RWPE2 (cell line): ENCODE measurements around the gene BBS9.

Source experiments
- ATAC-seq: fragments of 200-7000 bp; cut with Tn5 transposase; 3 replicates; pipeline ENCODE4 v1.9.1; 2021; ENCODE audit warnings: low read depth
- DNase-seq: peaks from one replicate; pipeline ENCODE4 v3.0.0-alpha.2; 2020; ENCODE audit warnings: low spot score
- H3K27ac ChIP-seq: fragments of 450-650 bp; 2 replicates; pipeline ENCODE4 v1.5.1; 2017; ENCODE audit warnings: mild to moderate bottlenecking; ENCODE audit not compliant: poor library complexity, severe bottlenecking
- H3K27me3 ChIP-seq: fragments of 250-450 bp; sonication (Bioruptor Pico); 2 replicates; pipeline ENCODE4 v1.5.1; 2021; ENCODE audit warnings: mild to moderate bottlenecking, moderate library complexity; ENCODE audit not compliant: insufficient read depth, poor library complexity, severe bottlenecking
- H3K36me3 ChIP-seq: fragments of 250-450 bp; sonication (Bioruptor Pico); 2 replicates; pipeline ENCODE4 v1.5.1; 2020; ENCODE audit warnings: low read depth, mild to moderate bottlenecking, moderate library complexity
- H3K4me1 ChIP-seq: fragments of 250-450 bp; sonication (Bioruptor Pico); 2 replicates; pipeline ENCODE4 v1.5.1; 2021; ENCODE audit warnings: mild to moderate bottlenecking, moderate library complexity; ENCODE audit not compliant: insufficient read depth, poor library complexity, severe bottlenecking
- H3K4me3 ChIP-seq: fragments of 250-450 bp; sonication (Bioruptor Pico); 2 replicates; pipeline ENCODE4 v1.5.1; 2021; ENCODE audit warnings: mild to moderate bottlenecking, moderate library complexity; ENCODE audit not compliant: severe bottlenecking
- H3K9me3 ChIP-seq: fragments of 250-450 bp; sonication (Bioruptor Pico); 2 replicates; pipeline ENCODE4 v1.5.1; 2021; ENCODE audit warnings: mild to moderate bottlenecking, moderate library complexity; ENCODE audit not compliant: severe bottlenecking
- TF ChIP-seq, protein P1 (sequence below): fragments of 450-650 bp; IDR thresholded peaks from one replicate; pipeline ENCODE4 v1.5.1; 2017; ENCODE audit warnings: mild to moderate bottlenecking, moderate library complexity; ENCODE audit not compliant: poor library complexity, severe bottlenecking

The BBS9 gene

DNA sequence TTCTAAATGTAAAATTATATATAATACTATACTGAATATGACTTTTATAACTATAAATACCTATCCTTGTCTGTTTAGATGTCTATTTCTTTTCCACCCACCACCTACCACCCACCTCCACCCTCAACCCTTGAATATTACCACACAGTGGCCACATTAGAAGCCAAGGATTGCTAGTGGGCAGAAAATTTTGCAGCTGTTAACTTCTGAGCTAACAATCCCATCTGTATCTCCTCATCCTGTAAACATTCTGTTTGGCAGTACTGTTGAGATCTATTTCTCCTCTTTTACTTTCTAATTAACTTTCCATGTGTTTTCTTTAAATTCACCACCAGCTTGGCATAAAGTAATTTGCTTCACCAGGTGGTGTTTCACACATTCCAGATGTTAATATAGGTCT lies 494.9 kb downstream of the BBS9 start:
- ATAC-seq (no peak), DNase-seq (no peak)
- no peak overlapping the region for H3K4me3 ChIP-seq
- TF ChIP-seq, protein P1, sequence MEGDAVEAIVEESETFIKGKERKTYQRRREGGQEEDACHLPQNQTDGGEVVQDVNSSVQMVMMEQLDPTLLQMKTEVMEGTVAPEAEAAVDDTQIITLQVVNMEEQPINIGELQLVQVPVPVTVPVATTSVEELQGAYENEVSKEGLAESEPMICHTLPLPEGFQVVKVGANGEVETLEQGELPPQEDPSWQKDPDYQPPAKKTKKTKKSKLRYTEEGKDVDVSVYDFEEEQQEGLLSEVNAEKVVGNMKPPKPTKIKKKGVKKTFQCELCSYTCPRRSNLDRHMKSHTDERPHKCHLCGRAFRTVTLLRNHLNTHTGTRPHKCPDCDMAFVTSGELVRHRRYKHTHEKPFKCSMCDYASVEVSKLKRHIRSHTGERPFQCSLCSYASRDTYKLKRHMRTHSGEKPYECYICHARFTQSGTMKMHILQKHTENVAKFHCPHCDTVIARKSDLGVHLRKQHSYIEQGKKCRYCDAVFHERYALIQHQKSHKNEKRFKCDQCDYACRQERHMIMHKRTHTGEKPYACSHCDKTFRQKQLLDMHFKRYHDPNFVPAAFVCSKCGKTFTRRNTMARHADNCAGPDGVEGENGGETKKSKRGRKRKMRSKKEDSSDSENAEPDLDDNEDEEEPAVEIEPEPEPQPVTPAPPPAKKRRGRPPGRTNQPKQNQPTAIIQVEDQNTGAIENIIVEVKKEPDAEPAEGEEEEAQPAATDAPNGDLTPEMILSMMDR: no peak
- no peaks in the 10 kb centered on the region for H3K27me3 ChIP-seq
- no peaks in the 10 kb centered on the region for H3K36me3 ChIP-seq
- H3K27ac ChIP-seq: no peak overlapping the region
- H3K9me3 ChIP-seq: no peaks in the 10 kb centered on the region
- H3K4me1 ChIP-seq: no peaks in the 10 kb centered on the region

DNA sequence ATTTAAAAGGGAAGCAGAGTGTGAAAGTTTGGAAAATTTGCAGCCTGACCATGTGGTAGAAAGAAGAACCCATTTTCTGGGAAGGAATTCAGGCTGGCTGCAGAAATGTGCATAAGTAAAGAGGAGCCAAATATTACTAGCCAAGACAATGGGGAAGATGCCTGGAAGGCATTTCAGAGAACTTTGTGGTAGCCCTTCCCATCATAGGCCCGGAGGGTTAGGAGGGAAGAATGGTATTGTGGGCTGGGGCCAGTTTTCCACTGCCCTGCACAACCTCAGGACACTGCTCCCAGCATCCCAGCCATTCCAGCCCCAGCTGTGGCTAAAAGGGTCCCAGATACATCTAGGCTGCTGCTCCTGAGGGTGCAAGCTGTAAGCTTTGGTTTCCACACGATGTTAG lies 497.5 kb downstream of the BBS9 start:
- TF ChIP-seq, protein P1: no peak
- DNase-seq: no peak
- no peak for ATAC-seq
- Histone ChIP-seq H3K27ac (no peak overlapping the region), H3K9me3 (no peaks in the 10 kb centered on the region), H3K4me3 (no peak overlapping the region), H3K27me3 (no peaks in the 10 kb centered on the region), H3K36me3 (no peaks in the 10 kb centered on the region), H3K4me1 (no peaks in the 10 kb centered on the region)

DNA sequence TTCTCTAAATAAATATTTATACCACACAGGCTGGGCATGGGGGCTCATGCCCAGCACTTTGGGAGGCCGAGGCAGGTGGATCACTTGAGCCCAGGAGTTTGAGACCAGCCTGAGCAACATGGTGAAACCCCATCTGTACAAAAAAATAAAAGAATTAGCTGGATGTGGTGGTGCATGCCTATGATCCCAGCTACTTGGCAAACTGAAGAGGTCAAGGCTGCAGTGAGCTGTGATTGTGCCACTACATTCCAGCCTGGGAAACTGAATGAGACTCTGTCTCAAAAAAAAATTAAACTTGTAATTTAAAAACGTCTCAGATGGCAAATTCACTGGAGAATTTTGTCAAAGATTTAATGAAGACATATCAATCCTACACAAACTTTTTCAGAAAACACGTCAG lies 498.4 kb downstream of the BBS9 start:
- no peak overlapping the region for H3K4me3 ChIP-seq
- TF ChIP-seq, protein P1: no peak
- H3K4me1 ChIP-seq: no peaks in the 10 kb centered on the region
- ATAC-seq (no peak), DNase-seq (no peak)
- H3K36me3 ChIP-seq: no peaks in the 10 kb centered on the region
- no peak overlapping the region for H3K27ac ChIP-seq
- no peaks in the 10 kb centered on the region for H3K27me3 ChIP-seq
- no peaks in the 10 kb centered on the region for H3K9me3 ChIP-seq

DNA sequence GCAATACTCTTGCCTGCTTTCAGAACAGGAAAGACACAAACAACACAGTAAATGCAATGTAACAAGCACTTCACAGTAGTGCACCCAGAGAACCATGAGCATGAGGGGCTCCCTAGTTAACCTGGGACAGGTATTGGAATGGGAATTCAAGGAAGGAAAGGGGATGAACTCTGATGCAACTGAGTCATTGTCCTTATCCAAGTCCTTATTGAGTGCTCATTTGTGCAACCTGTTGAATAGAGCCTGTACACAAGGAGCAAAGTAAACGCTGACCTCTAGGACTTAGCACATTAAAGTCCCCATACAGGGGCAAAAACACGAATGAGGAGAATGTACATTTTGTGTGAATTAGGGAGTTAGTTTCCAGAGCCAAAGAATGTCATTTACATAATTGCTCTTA lies 499.5 kb downstream of the BBS9 start:
- Histone ChIP-seq H3K27ac (no peak overlapping the region), H3K4me3 (no peak overlapping the region), H3K4me1 (no peaks in the 10 kb centered on the region), H3K9me3 (no peaks in the 10 kb centered on the region), H3K36me3 (no peaks in the 10 kb centered on the region), H3K27me3 (no peaks in the 10 kb centered on the region)
- ATAC-seq (no peak), DNase-seq (no peak)
- TF ChIP-seq, protein P1: no peak

DNA sequence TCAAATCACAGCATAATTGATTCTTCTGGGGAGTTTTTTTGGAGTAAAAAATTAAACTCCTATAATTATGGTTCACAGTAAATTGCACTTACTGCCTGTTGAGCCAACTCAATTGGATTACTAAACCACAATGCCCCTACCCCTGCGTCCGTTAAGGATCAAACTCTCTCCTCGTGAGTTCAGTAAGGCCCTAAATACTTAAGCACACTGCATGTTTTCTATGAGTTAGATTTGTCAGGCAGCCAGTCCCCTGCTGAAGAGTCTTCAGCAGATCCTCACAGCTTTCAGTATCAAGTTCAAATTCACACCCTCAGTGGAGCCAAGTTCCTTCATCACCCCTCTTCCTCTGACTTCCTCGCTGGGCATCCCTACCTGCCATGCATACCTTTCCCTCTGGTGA lies 501.0 kb downstream of the BBS9 start:
- TF ChIP-seq, protein P1: no peak

More for the DNA sequence above, 501.0 kb downstream of the BBS9 start:
- DNase-seq: no peak
- Histone ChIP-seq H3K36me3 (no peaks in the 10 kb centered on the region), H3K27me3 (no peaks in the 10 kb centered on the region), H3K27ac (no peak overlapping the region), H3K9me3 (no peaks in the 10 kb centered on the region), H3K4me1 (no peaks in the 10 kb centered on the region), H3K4me3 (no peak overlapping the region)
- ATAC-seq: no peak
